Stimulated activated CD4-positive, alpha-beta T cell treated with anti-CD3 and anti-CD28 coated beads, Interleukin-1b, Interleukin-23, amount 100 ng/mL, for 4 hours (primary cell): ENCODE data around the gene MTIF3.

ENCODE experiments used
- DNase-seq, 2 donors: peaks; one replicate each; pipeline ENCODE4 v3.0.0-alpha.2; 2020; ENCODE audit warnings: low read depth in 2 of 2

MTIF3 gene

GRCh38 chr13:27455331-27455855, 5.0 kb upstream of the MTIF3 start:
- peak in 1 of 2 donors; percentile 9 for DNase-seq

- peak in 1 of 2 donors; percentile 32 for DNase-seq
Measured at GRCh38 chr13:27450921-27451471, 632 bp upstream of the MTIF3 start.

- DNase-seq, result no peak
Measured at GRCh38 chr13:27449081-27449603, 1.2 kb downstream of the MTIF3 start.

- DNase-seq, result no peak
Measured at GRCh38 chr13:27448308-27448707, 2.1 kb downstream of the MTIF3 start.

GRCh38 chr13:27446986-27447583, 3.3 kb downstream of the MTIF3 start:
- no peak for DNase-seq

GRCh38 chr13:27442797-27443196, 7.6 kb downstream of the MTIF3 start:
- no peak for DNase-seq

GRCh38 chr13:27442071-27442647, 8.2 kb downstream of the MTIF3 start:
- no peak for DNase-seq

GRCh38 chr13:27440408-27440807, 10.0 kb downstream of the MTIF3 start:
- DNase-seq, result no peak

GRCh38 chr13:27437126-27437525, 13.2 kb downstream of the MTIF3 start:
- DNase-seq, result no peak

- DNase-seq, result no peak
Measured at GRCh38 chr13:27432611-27433210, 17.7 kb downstream of the MTIF3 start.

GRCh38 chr13:27432180-27432579, 18.2 kb downstream of the MTIF3 start:
- no peak for DNase-seq

- DNase-seq, result no peak
Measured at GRCh38 chr13:27428160-27428559, 22.2 kb downstream of the MTIF3 start.

- DNase-seq, result no peak
Measured at GRCh38 chr13:27427641-27428040, 22.7 kb downstream of the MTIF3 start.

GRCh38 chr13:27425918-27426630, 24.3 kb downstream of the MTIF3 start:
- DNase-seq, result peak; percentile 51 to 62

- peak in 1 of 2 donors; percentile 11 for DNase-seq
Measured at GRCh38 chr13:27425158-27425917, 25.0 kb downstream of the MTIF3 start.

- peak; percentile 82 to 83 for DNase-seq
Measured at GRCh38 chr13:27424246-27425157, 25.9 kb downstream of the MTIF3 start, which contains the start of gene GTF3A. GTF3A (plus strand) TSS chr13:27424619.

- DNase-seq, result no peak
Measured at GRCh38 chr13:27423333-27423732, 27.0 kb downstream of the MTIF3 start.

GRCh38 chr13:27421101-27421871, 29.1 kb downstream of the MTIF3 start:
- DNase-seq, result no peak

GRCh38 chr13:27419328-27419727, 31.0 kb downstream of the MTIF3 start:
- no peak for DNase-seq
